Endothelial cell (in vitro differentiated cells): Measurements from ENCODE around the gene ID3. TPM values are rescaled to one million over a fixed set of nuclear protein-coding genes. Genes with fewer than 3 reads are reported as not detected.

ENCODE experiments used
- DNase-seq: peaks from one replicate; pipeline ENCODE4 v3.0.0; 2021; ENCODE audit warnings: low spot score
- H3K27ac Mint-ChIP-seq: one replicate; pipeline ENCODE4 v1.8.0; 2021; ENCODE audit warnings: mixed read lengths, inconsistent platforms; ENCODE audit not compliant: unreplicated experiment
- H3K27me3 Mint-ChIP-seq: one replicate; pipeline ENCODE4 v1.8.0; 2021; ENCODE audit warnings: mild to moderate bottlenecking, moderate library complexity, mixed read lengths, inconsistent platforms; ENCODE audit not compliant: unreplicated experiment
- H3K36me3 Mint-ChIP-seq: one replicate; pipeline ENCODE4 v1.8.0; 2021; ENCODE audit warnings: mild to moderate bottlenecking, low read depth, mixed read lengths, inconsistent platforms; ENCODE audit not compliant: unreplicated experiment
- H3K4me1 Mint-ChIP-seq: one replicate; pipeline ENCODE4 v1.8.0; 2021; ENCODE audit warnings: mild to moderate bottlenecking, mixed read lengths, inconsistent platforms; ENCODE audit not compliant: unreplicated experiment
- H3K4me3 Mint-ChIP-seq: one replicate; pipeline ENCODE4 v1.8.0; 2021; ENCODE audit warnings: mild to moderate bottlenecking, mixed read lengths, inconsistent platforms; ENCODE audit not compliant: unreplicated experiment
- H3K9me3 Mint-ChIP-seq: one replicate; pipeline ENCODE4 v1.8.0; 2021; ENCODE audit warnings: mixed read lengths, inconsistent platforms; ENCODE audit not compliant: unreplicated experiment
- total RNA-seq: library from RNA; stranded (reverse); fragmentation: NEBNext Ultra II Directional; extraction: Animal tissue kit (Norgen Biotek cat#: 25700); gene quantifications from one replicate; pipeline ENCODE4 v1.2.1, GENCODE V29; 2021; ENCODE audit not compliant: unreplicated experiment
- TF ChIP-seq, protein P1 (sequence below): fragments of 200-600 bp; sonication (generic); IDR thresholded peaks from one replicate; pipeline ENCODE4 v1.5.0; 2021; ENCODE audit warnings: antibody characterized with exemption; ENCODE audit not compliant: unreplicated experiment

ID3 gene
- total RNA-seq, 1 donor from 2014 or later: 240 TPM

- Mint-ChIP-seq H3K36me3 (no peaks in the 10 kb centered on the region), H3K27me3 (peaks cover 7% of the 10 kb centered on the region), H3K4me3 (no peak overlapping the region), H3K27ac (no peak overlapping the region), H3K4me1 (peaks cover 7% of the 10 kb centered on the region), H3K9me3 (no peaks in the 10 kb centered on the region)
- TF ChIP-seq, protein P1, sequence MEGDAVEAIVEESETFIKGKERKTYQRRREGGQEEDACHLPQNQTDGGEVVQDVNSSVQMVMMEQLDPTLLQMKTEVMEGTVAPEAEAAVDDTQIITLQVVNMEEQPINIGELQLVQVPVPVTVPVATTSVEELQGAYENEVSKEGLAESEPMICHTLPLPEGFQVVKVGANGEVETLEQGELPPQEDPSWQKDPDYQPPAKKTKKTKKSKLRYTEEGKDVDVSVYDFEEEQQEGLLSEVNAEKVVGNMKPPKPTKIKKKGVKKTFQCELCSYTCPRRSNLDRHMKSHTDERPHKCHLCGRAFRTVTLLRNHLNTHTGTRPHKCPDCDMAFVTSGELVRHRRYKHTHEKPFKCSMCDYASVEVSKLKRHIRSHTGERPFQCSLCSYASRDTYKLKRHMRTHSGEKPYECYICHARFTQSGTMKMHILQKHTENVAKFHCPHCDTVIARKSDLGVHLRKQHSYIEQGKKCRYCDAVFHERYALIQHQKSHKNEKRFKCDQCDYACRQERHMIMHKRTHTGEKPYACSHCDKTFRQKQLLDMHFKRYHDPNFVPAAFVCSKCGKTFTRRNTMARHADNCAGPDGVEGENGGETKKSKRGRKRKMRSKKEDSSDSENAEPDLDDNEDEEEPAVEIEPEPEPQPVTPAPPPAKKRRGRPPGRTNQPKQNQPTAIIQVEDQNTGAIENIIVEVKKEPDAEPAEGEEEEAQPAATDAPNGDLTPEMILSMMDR: no peak
- no peak for DNase-seq
These were observed 32.8 kb downstream of the ID3 start for GRCh38 chr1:23526329-23527041.

DNA sequence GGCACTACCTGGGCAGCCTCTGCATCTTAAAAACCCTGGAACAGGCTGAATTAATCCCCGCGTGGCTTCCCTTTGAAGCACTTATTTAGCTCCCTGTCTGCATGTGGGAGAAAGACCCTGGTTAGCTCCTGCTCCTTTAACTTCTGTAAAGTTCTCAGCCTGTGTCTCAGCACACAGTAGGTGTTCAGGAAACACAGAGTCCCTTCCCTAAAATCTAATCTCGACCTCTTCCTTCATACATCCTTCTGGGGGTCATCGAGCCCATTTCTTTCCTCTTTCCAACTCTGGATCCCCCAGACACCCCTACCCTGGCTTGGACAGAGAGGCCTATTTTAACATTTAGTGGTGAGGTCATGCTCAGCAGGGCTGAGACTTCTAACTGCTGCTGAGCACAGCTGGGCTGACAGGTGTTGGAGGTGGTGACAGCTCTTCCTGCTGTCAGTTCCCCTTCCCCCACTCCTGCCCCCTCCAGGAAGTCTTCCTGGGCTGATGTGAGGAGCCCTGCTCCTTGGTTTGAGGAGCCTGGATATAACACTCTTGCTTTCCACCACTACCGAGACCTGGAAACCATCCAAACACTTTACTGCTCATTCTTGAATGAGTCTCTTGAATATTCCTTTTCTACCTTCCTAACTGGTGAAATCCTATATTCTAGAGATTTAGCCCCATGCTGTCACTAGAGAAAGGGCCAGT is 33.6 kb downstream of the ID3 start:
- H3K4me1 Mint-ChIP-seq: peaks cover 7% of the 10 kb centered on the region
- no peak overlapping the region for H3K4me3 Mint-ChIP-seq
- no peaks in the 10 kb centered on the region for H3K9me3 Mint-ChIP-seq
- H3K27ac Mint-ChIP-seq: no peak overlapping the region
- TF ChIP-seq, protein P1: no peak
- no peaks in the 10 kb centered on the region for H3K36me3 Mint-ChIP-seq
- no peak for DNase-seq
- peaks cover 7% of the 10 kb centered on the region for H3K27me3 Mint-ChIP-seq

DNA sequence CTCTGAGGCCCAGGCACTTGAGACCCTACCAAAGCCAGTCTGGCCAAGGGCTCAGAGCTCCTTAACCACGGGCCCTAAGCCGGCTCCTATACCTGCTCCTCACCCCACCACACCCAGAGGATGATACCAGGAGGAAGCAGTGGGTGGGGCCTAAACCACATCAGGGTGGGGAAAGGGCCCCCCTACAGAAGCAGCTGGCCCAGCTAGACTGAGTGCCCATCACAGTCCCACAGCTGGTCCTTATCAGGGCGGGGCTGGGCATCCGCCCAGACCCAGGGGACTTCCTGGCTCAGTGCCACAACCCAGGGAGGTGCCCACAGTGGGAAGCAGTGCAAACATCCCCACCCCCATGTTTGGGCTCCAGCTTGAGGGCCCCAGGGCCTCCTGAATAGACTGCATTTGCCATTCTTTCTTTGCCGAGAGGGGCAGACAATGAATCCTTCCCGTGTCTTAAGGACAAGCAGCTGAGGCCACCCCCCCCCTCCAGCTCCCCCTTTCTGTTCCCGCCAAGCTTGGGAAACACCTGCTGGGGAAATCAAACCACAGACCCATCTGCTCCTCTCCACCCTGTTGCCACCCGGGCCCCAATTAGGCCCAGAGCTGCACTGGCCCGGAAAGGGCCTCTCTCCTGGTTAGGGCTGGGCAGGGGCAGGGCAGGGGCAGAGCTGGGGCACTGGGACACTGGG is 34.4 kb downstream of the ID3 start:
- Mint-ChIP-seq H3K36me3 (no peaks in the 10 kb centered on the region), H3K4me3 (no peak overlapping the region), H3K9me3 (no peaks in the 10 kb centered on the region), H3K4me1 (peaks cover 7% of the 10 kb centered on the region), H3K27me3 (peaks cover 7% of the 10 kb centered on the region), H3K27ac (no peak overlapping the region)
- TF ChIP-seq, protein P1: no peak
- no peak for DNase-seq

DNA sequence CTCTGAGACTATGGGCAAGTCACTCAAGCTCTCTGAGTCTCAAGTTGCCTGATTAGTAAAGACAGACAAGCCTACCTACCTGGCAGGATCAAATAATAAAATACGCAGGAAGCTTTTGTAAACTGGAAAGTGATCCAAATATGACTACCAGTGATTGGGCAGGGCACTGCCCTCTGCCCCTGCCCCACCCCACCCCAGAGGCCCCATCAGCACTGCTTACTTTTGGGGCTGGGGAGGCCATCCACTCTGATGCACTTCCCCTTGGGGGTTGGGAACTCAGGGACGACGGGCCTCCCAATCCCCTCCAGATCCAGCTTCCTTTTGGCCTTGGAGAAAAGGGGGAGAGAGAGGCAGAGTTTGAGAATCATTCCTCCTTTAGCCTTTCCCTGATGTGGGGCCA is 35.1 kb downstream of the ID3 start:
- H3K4me3 Mint-ChIP-seq: no peak overlapping the region
- peaks cover 7% of the 10 kb centered on the region for H3K27me3 Mint-ChIP-seq
- H3K27ac Mint-ChIP-seq: no peak overlapping the region
- no peaks in the 10 kb centered on the region for H3K36me3 Mint-ChIP-seq
- peaks cover 7% of the 10 kb centered on the region for H3K4me1 Mint-ChIP-seq
- H3K9me3 Mint-ChIP-seq: no peaks in the 10 kb centered on the region
- no peak for DNase-seq
- TF ChIP-seq, protein P1: no peak
